H1 (cell line): ENCODE measurements around the gene CCNG1. TPM values are rescaled to one million over a fixed set of nuclear protein-coding genes. Genes with fewer than 3 reads are reported as not detected.
"Not testable (repeated sequence)": the region's sequence is repeated elsewhere in the genome, so short reads cannot be mapped to it uniquely, and the experiment has no call there.

Experiments
- CTCF ChIA-PET: fragments of 300-600 bp; sonication (Branson Sonifier 250); formaldehyde crosslinking; loops from one replicate; lab custom pipeline; 2021; ENCODE audit not compliant: partially characterized antibody; lab: Charles Lee
- POLR2A ChIA-PET: fragments of 300-600 bp; sonication (Branson Sonifier 250); formaldehyde crosslinking; loops from one replicate; lab custom pipeline; 2021; ENCODE audit warnings: inconsistent platforms; ENCODE audit not compliant: partially characterized antibody; lab: Charles Lee
- DNase-seq, 2 experiments: peaks; one replicate each; pipeline versions ENCODE4 v3.0.0 to v3.0.0-alpha.2; 2010 to 2022; ENCODE audit warnings: low spot score in 2 of 2, low read depth in 1 of 2, mixed read lengths in 1 of 2
- FAIRE-seq: peaks from 2 replicates; lab custom pipeline; 2011; peaks lifted over from hg19 to GRCh38; lab: Jason Lieb, UNC
- H2AFZ ChIP-seq: 2 replicates; pipeline ENCODE4 v1.8.1; 2012; ENCODE audit warnings: low read length, inconsistent platforms
- H2AK5ac ChIP-seq: 2 replicates; pipeline ENCODE4 v1.6.1; 2013; ENCODE audit warnings: low read depth, low read length
- H2BK120ac ChIP-seq: replicated peaks from 2 replicates; pipeline ENCODE3; 2013; ENCODE audit warnings: low read depth, low read length, inconsistent platforms
- H2BK12ac ChIP-seq: 2 replicates; pipeline ENCODE4 v1.6.1; 2013; ENCODE audit warnings: low read depth, low read length
- H2BK15ac ChIP-seq: 2 replicates; pipeline ENCODE4 v1.6.1; 2013; ENCODE audit warnings: low read length
- H2BK20ac ChIP-seq: 2 replicates; pipeline ENCODE4 v1.6.1; 2013; ENCODE audit warnings: low read length
- H2BK5ac ChIP-seq: 2 replicates; pipeline ENCODE4 v1.6.1; 2013; ENCODE audit warnings: low read depth, low read length
- H3K14ac ChIP-seq: 2 replicates; pipeline ENCODE4 v1.6.1; 2013; ENCODE audit warnings: inconsistent platforms; ENCODE audit not compliant: insufficient read length
- H3K18ac ChIP-seq: 2 replicates; pipeline ENCODE4 v1.6.1; 2013; ENCODE audit warnings: low read length; ENCODE audit errors: extremely low read depth
- H3K23ac ChIP-seq: 2 replicates; pipeline ENCODE4 v1.6.1; 2013; ENCODE audit warnings: inconsistent platforms; ENCODE audit not compliant: insufficient read length
- H3K23me2 ChIP-seq: 2 replicates; pipeline ENCODE4 v1.6.1; 2013; ENCODE audit warnings: low read depth, low read length
- H3K27ac ChIP-seq: 2 replicates; pipeline ENCODE4 v1.6.1; 2011; ENCODE audit warnings: low read depth, low read length, inconsistent platforms
- H3K27me3 ChIP-seq, 4 experiments: replicated peaks in 1 of 4; 1 replicate in 1 of 4; 2 replicates in 3 of 4; pipeline versions ENCODE4 v1.6.1 to v1.8.1; 2011 to 2013; ENCODE audit warnings: low read length in 3 of 4, mild to moderate bottlenecking in 3 of 4, inconsistent platforms in 2 of 4, mixed read lengths in 2 of 4, moderate library complexity in 1 of 4; ENCODE audit not compliant: control insufficient read depth in 3 of 4, insufficient read depth in 3 of 4; ENCODE audit errors: extremely low read depth in 1 of 4
- H3K36me3 ChIP-seq, 4 experiments: 2 replicates each; pipeline versions ENCODE4 v1.6.1 to v1.8.1; 2011 to 2013; ENCODE audit warnings: mild to moderate bottlenecking in 4 of 4, low read length in 3 of 4, moderate library complexity in 2 of 4, control low read depth in 1 of 4, inconsistent platforms in 1 of 4; ENCODE audit not compliant: insufficient read depth in 4 of 4, control insufficient read depth in 2 of 4
- H3K4ac ChIP-seq: replicated peaks from 2 replicates; pipeline ENCODE3; 2013; ENCODE audit warnings: low read length, low read depth, mixed read lengths, inconsistent platforms; ENCODE audit not compliant: insufficient read length
- H3K4me1 ChIP-seq, 4 experiments: replicated peaks in 1 of 4; 1 replicate in 1 of 4; 2 replicates in 3 of 4; pipeline versions ENCODE4 v1.6.1 to v1.8.1; 2011 to 2013; ENCODE audit warnings: low read length in 3 of 4, inconsistent platforms in 2 of 4, mixed read lengths in 1 of 4; ENCODE audit not compliant: insufficient read depth in 4 of 4, control insufficient read depth in 3 of 4
- H3K4me2 ChIP-seq, 2 experiments: 2 replicates each; pipeline versions ENCODE4 v1.6.1 to v1.8.1; 2011 to 2013; ENCODE audit warnings: low read depth in 2 of 2, low read length in 2 of 2, control low read depth in 1 of 2, inconsistent platforms in 1 of 2, mild to moderate bottlenecking in 1 of 2; ENCODE audit not compliant: insufficient read depth in 1 of 2
- H3K4me3 ChIP-seq, 4 experiments: fragments of 200-600, 300-600 bp in 1 of 4; sonication (generic), shearing (Covaris generic), sonication (Bioruptor Twin) in 1 of 4; 2 replicates each; pipeline versions ENCODE4 v1.5.1 to v1.8.1; 2011 to 2016; ENCODE audit warnings: low read length in 4 of 4, low read depth in 3 of 4, control low read depth in 2 of 4, inconsistent platforms in 2 of 4, mild to moderate bottlenecking in 2 of 4, mixed read lengths in 1 of 4, moderate library complexity in 1 of 4; ENCODE audit not compliant: insufficient read depth in 2 of 4; ENCODE audit errors: extremely low read depth in 1 of 4
- H3K56ac ChIP-seq: replicated peaks from 2 replicates; pipeline ENCODE3; 2013; ENCODE audit warnings: low read depth, mild to moderate bottlenecking, mixed read lengths, low read length, inconsistent platforms; ENCODE audit not compliant: insufficient read length
- H3K79me1 ChIP-seq: 2 replicates; pipeline ENCODE4 v1.6.1; 2013; ENCODE audit warnings: low read depth, low read length, control low read depth
- H3K79me2 ChIP-seq, 2 experiments: 2 replicates each; pipeline versions ENCODE4 v1.6.1 to v1.8.1; 2012 to 2013; ENCODE audit warnings: low read length in 2 of 2, mild to moderate bottlenecking in 2 of 2, inconsistent platforms in 1 of 2; ENCODE audit not compliant: insufficient read depth in 2 of 2, control insufficient read depth in 1 of 2
- H3K9ac ChIP-seq, 4 experiments: replicated peaks in 1 of 4; 1 replicate in 1 of 4; 2 replicates in 3 of 4; pipeline versions ENCODE4 v1.6.1 to v1.8.1; 2011 to 2013; ENCODE audit warnings: low read depth in 3 of 4, low read length in 3 of 4, control low read depth in 2 of 4, mild to moderate bottlenecking in 2 of 4, moderate library complexity in 2 of 4, inconsistent platforms in 1 of 4; ENCODE audit errors: extremely low read depth in 1 of 4
- H3K9me3 ChIP-seq, 2 experiments: 2 replicates each; pipeline versions ENCODE4 v1.6.1 to v1.8.1; 2012 to 2013; ENCODE audit warnings: mild to moderate bottlenecking in 2 of 2, moderate library complexity in 2 of 2, control low read depth in 1 of 2, inconsistent platforms in 1 of 2, low read depth in 1 of 2, low read length in 1 of 2, mixed read lengths in 1 of 2; ENCODE audit not compliant: insufficient read depth in 2 of 2
- H4K20me1 ChIP-seq, 2 experiments: replicated peaks in 1 of 2; 2 replicates each; pipeline versions ENCODE3 to v1.8.1; 2011 to 2013; ENCODE audit warnings: inconsistent platforms in 2 of 2, low read length in 2 of 2, mild to moderate bottlenecking in 1 of 2; ENCODE audit not compliant: insufficient read depth in 2 of 2, control insufficient read depth in 1 of 2
- H4K5ac ChIP-seq: 2 replicates; pipeline ENCODE4 v1.6.1; 2013; ENCODE audit warnings: low read length, low read depth, mixed read lengths, inconsistent platforms; ENCODE audit not compliant: insufficient read length
- H4K8ac ChIP-seq: 2 replicates; pipeline ENCODE4 v1.8.0; 2013; ENCODE audit warnings: mild to moderate bottlenecking, moderate library complexity, low read length, inconsistent platforms; ENCODE audit not compliant: insufficient read depth; ENCODE audit errors: extremely low read depth
- H4K91ac ChIP-seq: replicated peaks from 2 replicates; pipeline ENCODE3; 2013; ENCODE audit warnings: low read length, mixed read lengths, inconsistent platforms; ENCODE audit not compliant: insufficient read length
- WGBS, 2 experiments: shearing (Covaris generic) in 1 of 2; methylation state at CpG; one replicate each; pipeline versions ENCODE4 v1.1.6 to v1.1.7; 2013 to 2015; ENCODE audit warnings: low lambda C conversion rate in 2 of 2, mixed read lengths in 2 of 2, inconsistent platforms in 1 of 2, low coverage in 1 of 2, missing lambda C conversion rate in 1 of 2; ENCODE audit not compliant: insufficient replicate concordance in 2 of 2, insufficient coverage in 1 of 2, insufficient read length in 1 of 2; ENCODE audit errors: extremely low coverage in 1 of 2, missing lambda C conversion rate in 1 of 2; 5-methylcytosine and 5-hydroxymethylcytosine counted together
- polyA plus RNA-seq, 7 experiments: library from polyadenylated mRNA; depleted of rRNA in 3 of 7; stranded (reverse) in 5 of 7; unstranded in 2 of 7; fragments of >200 nt in 5 of 7; fragments of 200-250 nt in 2 of 7; gene quantifications; 1 replicate in 5 of 7; 2 replicates in 1 of 7; 4 replicates in 1 of 7; pipeline versions ENCODE4 v1.2.1 to v1.2.3, GENCODE V29; 2011 to 2013; ENCODE audit warnings: missing spikeins in 2 of 7, mixed read lengths in 2 of 7
- total RNA-seq: library from RNA; stranded (reverse); fragmentation: NEBNext Ultra II Directional; extraction: Animal tissue kit (Norgen Biotek cat#: 25700); gene quantifications from 2 replicates; pipeline ENCODE4 v1.2.1, GENCODE V29; 2021
- TF ChIP-seq, protein P1 (sequence below): IDR thresholded peaks from 2 replicates; pipeline ENCODE4 v1.6.1; 2012; ENCODE audit warnings: inconsistent platforms
- TF ChIP-seq, protein P2 (sequence below): IDR thresholded peaks from 2 replicates; pipeline ENCODE4 v1.6.1; 2012; ENCODE audit warnings: inconsistent platforms

Gene CCNG1
- total and polyA plus RNA-seq, 2 of the 8 experiments (the other 6 are each of a cell fraction or from before 2014, with no cell fraction given) = 165 to 369 TPM

GRCh38 chr5:163415673-163416072, 21.7 kb upstream of the CCNG1 start:
- POLR2A ChIA-PET = interaction anchor here (1.3 kb wide), 1 partner anchor 1541 kb away, joined by 3 read pairs; no protein-coding TSS in a partner anchor
- H3K36me3 ChIP-seq, H2BK5ac ChIP-seq, H3K14ac ChIP-seq, H4K20me1 ChIP-seq, H2AK5ac ChIP-seq, H3K9me3 ChIP-seq, H4K91ac ChIP-seq, H3K18ac ChIP-seq, H3K23me2 ChIP-seq, H3K79me2 ChIP-seq, H3K4me1 ChIP-seq, H3K79me1 ChIP-seq, H3K27me3 ChIP-seq, H3K56ac ChIP-seq, CTCF ChIA-PET, H3K4ac ChIP-seq, H3K9ac ChIP-seq, H3K23ac ChIP-seq, H2BK15ac ChIP-seq, H2AFZ ChIP-seq, H2BK12ac ChIP-seq, H2BK20ac ChIP-seq, H2BK120ac ChIP-seq, H4K8ac ChIP-seq, H3K27ac ChIP-seq, H4K5ac ChIP-seq: not testable (repeated sequence)
- H3K4me2 ChIP-seq = peak overlapping the region; percentile 42 to 57
- H3K4me3 ChIP-seq = peak overlapping the region in 1 of 4 experiments; percentile 44; a peak in 1 of 8 replicates
- DNase-seq (peak in 1 of 2 experiments; percentile 59), FAIRE-seq (peak; percentile 93)
- TF ChIP-seq, protein P1, sequence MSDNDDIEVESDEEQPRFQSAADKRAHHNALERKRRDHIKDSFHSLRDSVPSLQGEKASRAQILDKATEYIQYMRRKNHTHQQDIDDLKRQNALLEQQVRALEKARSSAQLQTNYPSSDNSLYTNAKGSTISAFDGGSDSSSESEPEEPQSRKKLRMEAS = peak; percentile 34
- TF ChIP-seq, protein P2, sequence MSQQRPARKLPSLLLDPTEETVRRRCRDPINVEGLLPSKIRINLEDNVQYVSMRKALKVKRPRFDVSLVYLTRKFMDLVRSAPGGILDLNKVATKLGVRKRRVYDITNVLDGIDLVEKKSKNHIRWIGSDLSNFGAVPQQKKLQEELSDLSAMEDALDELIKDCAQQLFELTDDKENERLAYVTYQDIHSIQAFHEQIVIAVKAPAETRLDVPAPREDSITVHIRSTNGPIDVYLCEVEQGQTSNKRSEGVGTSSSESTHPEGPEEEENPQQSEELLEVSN = peak; percentile 54; the same call in 1 of the 2 replicates
- 11% methylated on average over 14 of the region's 15 CpGs; no CpG with 5 or more reads in 1 of the 2 experiments for WGBS, 2 experiments
